Muscle of leg (tissue), 11 donors: Measurements from ENCODE around the gene TEN1. TPM values are rescaled to one million over a fixed set of nuclear protein-coding genes. Genes with fewer than 3 reads are reported as not detected.
"Not testable (repeated sequence)": the region's sequence is repeated elsewhere in the genome, so short reads cannot be mapped to it uniquely, and the experiment has no call there.

Experiments
- DNase-seq: peaks from one replicate; pipeline ENCODE4 v3.0.0; 2013
- H3K27ac ChIP-seq: one replicate; pipeline ENCODE4 v1.5.1; 2013; ENCODE audit warnings: mild to moderate bottlenecking, low read length, control low read depth
- H3K27me3 ChIP-seq: one replicate; pipeline ENCODE4 v1.6.1; 2013; ENCODE audit warnings: low read length; ENCODE audit not compliant: control insufficient read depth, insufficient read depth
- H3K36me3 ChIP-seq: one replicate; pipeline ENCODE4 v1.6.1; 2013; ENCODE audit warnings: low read length; ENCODE audit not compliant: control insufficient read depth, insufficient read depth
- H3K4me1 ChIP-seq: one replicate; pipeline ENCODE4 v1.6.1; 2013; ENCODE audit warnings: low read length; ENCODE audit not compliant: control insufficient read depth, insufficient read depth
- H3K4me3 ChIP-seq: one replicate; pipeline ENCODE4 v1.5.1; 2013; ENCODE audit warnings: low read length, control low read depth
- H3K9me3 ChIP-seq: replicated peaks from 2 replicates; pipeline ENCODE4 v1.6.1; 2013; ENCODE audit warnings: low read depth, low read length; ENCODE audit not compliant: control insufficient read depth
- WGBS: methylation state at CpG from one replicate; pipeline ENCODE4 v1.1.5; 2013; ENCODE audit warnings: missing lambda C conversion rate; ENCODE audit not compliant: insufficient coverage; 5-methylcytosine and 5-hydroxymethylcytosine counted together
- polyA plus RNA-seq, 8 donors: library from polyadenylated mRNA; unstranded; fragments of 120-200 nt; gene quantifications; one replicate each; pipeline versions ENCODE4 v1.2.1 to v1.2.3, GENCODE V29; 2013; ENCODE audit warnings: inconsistent platforms in 1 of 8, low replicate concordance in 1 of 8; ENCODE audit not compliant: insufficient read length in 8 of 8, insufficient read depth in 1 of 8
- total RNA-seq: library from RNA; stranded (reverse); fragments of 120-200 nt; gene quantifications from one replicate; pipeline ENCODE4 v1.2.4, GENCODE V29; 2013

TEN1 gene
- total and polyA plus RNA-seq, 9 donors = 8.8 to 19.5 (median 12.3) TPM

DNA sequence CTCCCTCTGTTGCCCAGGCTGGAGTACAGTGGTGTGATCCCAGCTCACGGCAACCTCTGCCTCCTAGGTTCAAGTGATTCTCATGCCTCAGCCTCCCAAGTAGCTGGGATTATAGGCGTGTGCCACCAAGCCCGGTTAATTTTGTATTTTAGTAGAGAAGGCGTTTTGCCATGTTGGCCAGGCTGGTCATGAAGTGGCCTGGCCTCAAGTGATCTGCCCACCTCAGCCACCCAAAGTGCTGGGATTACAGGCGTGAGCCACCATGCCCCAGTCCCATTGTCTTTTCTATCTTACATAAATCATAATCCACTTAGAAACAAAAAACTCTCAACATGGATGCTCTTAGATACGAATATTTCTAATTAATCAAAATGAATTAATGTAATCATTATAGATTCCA lies 3.9 kb upstream of the TEN1 start:
- not testable (repeated sequence) for H3K4me3 ChIP-seq, H3K4me1 ChIP-seq, H3K27me3 ChIP-seq, H3K9me3 ChIP-seq, DNase-seq, H3K27ac ChIP-seq
- WGBS = 94% methylated on average over 3 of the region's 6 CpGs
- H3K36me3 ChIP-seq = peaks cover 18% of the 10 kb centered on the region

DNA sequence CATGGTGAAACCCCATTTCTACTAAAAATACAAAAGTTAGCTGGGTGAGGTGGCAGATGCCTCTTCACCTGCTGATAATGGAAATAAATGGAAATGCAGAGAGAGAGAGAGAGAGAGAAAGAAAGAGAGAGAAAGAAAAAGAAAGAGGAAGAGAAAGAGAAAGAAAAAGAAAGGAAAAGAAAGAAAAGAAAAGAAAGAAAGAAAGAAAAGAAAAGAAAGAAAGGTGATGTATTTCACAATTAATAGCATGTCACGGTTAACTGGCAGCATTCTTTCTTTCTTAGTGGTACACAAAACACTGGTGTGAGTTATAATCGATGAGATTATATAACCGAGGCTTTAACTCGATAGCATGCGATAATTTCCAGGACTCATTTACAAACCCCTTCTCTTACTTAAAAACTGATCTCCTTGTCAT lies 3.3 kb upstream of the TEN1 start:
- Histone ChIP-seq H3K27ac (no peak overlapping the region), H3K36me3 (peaks cover 15% of the 10 kb centered on the region), H3K27me3 (no peaks in the 10 kb centered on the region), H3K4me3 (no peak overlapping the region), H3K4me1 (peaks cover 12% of the 10 kb centered on the region), H3K9me3 (no peaks in the 10 kb centered on the region)
- no peak for DNase-seq
- WGBS = no CpG with 5 or more reads among the region's 5 CpGs

DNA sequence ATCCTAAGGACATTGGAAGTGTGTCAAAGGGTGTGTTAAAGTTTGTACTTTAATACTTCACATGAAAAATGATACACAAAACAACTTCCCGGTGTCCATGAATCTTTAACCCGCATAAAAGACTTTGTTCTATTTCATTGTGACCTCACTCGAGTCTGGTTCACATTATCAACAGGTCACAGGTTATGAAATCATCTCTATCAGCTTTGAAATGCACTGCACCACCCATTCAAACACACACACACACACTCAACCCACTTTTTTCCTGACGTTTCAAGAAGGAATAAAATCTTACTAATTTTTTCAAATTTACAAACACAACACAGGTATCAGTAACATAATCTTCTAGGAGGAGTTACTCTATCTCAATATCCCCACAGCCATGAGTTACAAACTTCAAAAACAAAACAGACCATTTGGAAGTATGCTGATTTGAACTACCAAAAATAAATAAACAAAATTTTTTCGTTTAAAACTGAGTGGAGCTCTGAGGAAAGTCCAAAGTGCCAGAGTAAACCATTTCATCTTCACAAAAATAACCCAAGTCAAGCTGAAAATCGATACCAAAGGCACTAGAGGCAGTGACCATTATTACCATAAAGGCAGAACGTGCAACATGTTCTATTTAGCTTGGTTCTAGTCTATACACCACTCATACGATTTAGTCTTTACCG lies 2.7 kb upstream of the TEN1 start:
- peaks cover 12% of the 10 kb centered on the region for H3K4me1 ChIP-seq
- no peaks in the 10 kb centered on the region for H3K9me3 ChIP-seq
- DNase-seq = no peak
- H3K4me3 ChIP-seq = no peak overlapping the region
- no peak overlapping the region for H3K27ac ChIP-seq
- peaks cover 11% of the 10 kb centered on the region for H3K36me3 ChIP-seq
- H3K27me3 ChIP-seq = no peaks in the 10 kb centered on the region
- WGBS = 53% methylated on average over 4 of the region's 9 CpGs

DNA sequence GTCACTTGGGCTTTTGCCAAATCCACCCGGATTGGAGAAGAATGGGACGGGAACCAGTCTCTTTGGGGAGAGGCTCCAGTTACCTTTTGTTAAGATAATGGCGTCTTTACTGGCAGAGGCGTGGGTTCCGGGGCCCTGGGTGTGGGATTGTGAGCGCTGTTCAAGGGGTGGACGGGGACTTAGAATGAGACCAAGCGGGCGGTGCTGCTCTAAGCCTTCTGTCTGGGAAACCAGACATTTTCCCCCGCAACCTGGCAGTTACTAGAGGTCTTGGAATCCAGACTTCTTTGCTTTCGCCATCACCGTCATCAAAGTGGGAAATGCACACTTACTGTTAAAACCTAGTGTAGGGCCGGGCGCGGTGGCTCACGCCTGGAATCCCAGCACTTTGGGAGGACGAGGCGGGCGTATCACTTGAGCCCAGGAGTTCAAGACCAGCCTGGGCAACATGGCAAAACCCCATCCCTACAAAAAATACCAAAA lies 706 bp downstream of the TEN1 start:
- H3K27me3 ChIP-seq = no peaks in the 10 kb centered on the region
- H3K9me3 ChIP-seq = no peaks in the 10 kb centered on the region
- H3K36me3 ChIP-seq = peaks cover 6% of the 10 kb centered on the region
- 0% methylated on average over 8 of the region's 19 CpGs for WGBS
- peak overlapping the region; percentile 91 for H3K4me3 ChIP-seq
- peak overlapping the region; percentile 100 for H3K27ac ChIP-seq
- peaks cover 12% of the 10 kb centered on the region for H3K4me1 ChIP-seq
- DNase-seq = no peak

DNA sequence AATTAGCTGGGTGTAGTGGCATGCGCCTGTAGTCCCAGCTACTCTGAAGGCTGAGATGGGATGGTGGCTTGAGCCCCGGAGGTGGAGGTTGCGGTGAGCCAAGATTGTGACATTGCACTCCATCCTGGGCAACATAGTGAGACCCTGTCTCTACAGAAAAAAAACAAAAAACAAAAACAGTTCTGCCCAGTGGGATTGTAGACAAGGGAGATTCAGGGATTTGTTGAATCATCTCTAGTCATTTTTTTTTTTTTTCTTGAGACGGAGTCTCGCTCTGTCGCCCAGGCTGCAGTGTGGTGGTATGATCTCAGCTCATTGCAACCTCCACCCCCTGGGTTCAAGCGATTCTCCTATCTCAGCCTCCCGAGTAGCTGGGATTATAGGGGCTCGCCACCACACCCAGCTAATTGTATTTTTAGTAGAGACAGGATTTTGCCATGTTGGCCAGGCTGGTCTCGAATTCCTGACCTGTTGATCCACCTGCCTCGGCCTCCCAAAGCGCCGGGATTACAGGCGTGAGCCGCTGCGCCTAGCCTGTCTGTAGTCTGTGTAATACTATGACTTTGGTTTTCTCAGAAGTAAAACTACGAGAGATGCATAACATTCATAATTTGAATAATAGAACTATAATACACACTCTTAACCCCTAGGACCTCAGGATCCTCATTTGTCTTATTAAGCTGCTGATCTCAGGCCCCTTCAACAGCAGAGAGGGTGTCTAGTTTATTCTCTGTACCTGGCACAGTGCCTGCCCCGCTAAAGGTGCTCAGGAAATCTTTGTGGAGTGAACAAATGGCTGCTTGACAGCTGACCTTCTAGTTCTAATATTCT lies 1.4 kb downstream of the TEN1 start:
- Histone ChIP-seq H3K4me1 (peaks cover 12% of the 10 kb centered on the region), H3K36me3 (peaks cover 8% of the 10 kb centered on the region), H3K27ac (peak overlapping the region; percentile 100), H3K27me3 (no peaks in the 10 kb centered on the region), H3K4me3 (peak overlapping the region; percentile 91), H3K9me3 (no peaks in the 10 kb centered on the region)
- DNase-seq = peak; percentile 19
- 85% methylated on average over 4 of the region's 18 CpGs for WGBS

DNA sequence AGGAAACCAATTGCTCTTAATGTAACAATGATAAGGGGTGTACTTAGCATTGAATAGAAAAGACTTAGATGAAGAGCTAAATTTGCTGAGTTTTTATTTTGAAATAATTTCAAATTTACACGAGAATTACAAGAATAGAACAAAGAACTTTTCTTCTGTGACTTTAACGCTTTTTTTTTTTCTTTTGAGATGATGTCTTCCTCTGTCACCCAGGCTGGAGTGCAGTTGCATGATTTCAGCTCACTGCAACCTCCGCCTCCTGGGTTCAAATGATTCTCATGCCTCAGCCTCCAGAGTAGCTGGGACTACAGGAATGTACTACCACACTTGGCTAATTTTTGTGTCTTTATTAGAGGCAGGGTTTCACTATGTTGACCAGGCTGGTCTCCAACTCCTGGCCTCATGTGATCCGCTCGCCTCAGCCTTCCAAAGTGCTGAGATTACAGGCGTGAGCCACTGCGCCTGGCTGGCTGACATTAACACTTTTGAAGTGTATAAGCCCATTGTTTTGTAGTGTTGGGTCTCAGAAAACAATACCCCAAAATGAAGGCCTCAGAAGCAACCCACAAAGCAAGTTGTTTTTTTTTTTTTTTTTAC lies 2.1 kb downstream of the TEN1 start:
- DNase-seq = no peak
- WGBS = 100% methylated on average over 1 of the region's 7 CpGs
- H3K36me3 ChIP-seq = peaks cover 10% of the 10 kb centered on the region
- peaks cover 12% of the 10 kb centered on the region for H3K4me1 ChIP-seq
- no peak overlapping the region for H3K4me3 ChIP-seq
- peak overlapping the region; percentile 53 for H3K27ac ChIP-seq
- H3K27me3 ChIP-seq = no peaks in the 10 kb centered on the region
- H3K9me3 ChIP-seq = no peaks in the 10 kb centered on the region

DNA sequence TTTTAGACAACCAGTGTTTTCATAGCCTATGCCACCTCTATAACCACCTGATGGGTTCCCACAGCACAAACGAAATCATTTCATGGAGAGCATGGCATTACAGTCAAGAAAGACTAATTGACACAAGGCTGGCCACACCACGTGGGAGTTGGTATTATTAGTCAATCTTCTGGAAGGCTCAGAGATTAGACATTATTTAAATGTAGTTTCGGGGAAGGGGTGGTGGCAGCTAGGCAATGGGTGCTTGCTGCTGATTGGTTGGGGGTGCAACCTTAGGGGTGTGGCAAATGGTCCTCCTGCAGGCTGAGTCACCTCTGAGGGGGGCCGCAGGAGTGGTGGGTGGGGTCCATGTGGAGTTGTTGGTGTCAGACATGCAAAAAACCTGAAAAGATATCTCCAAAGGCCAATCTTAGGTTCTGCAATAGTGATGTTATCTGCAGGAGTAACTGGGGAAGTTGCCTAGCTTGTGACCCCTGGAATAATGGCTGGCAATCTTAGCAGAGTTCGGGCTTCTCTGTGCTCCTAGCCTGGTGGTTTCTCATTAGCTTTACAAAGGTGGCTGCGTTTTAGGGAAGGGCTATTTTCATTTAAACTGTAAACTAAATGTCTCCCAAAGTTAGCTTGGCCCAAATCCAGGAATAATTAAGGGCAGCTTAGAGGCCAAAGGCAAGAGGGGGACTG lies 4.6 kb downstream of the TEN1 start:
- Histone ChIP-seq H3K9me3 (no peaks in the 10 kb centered on the region), H3K27me3 (no peaks in the 10 kb centered on the region), H3K27ac (no peak overlapping the region), H3K36me3 (peaks cover 14% of the 10 kb centered on the region), H3K4me1 (peaks cover 7% of the 10 kb centered on the region), H3K4me3 (no peak overlapping the region)
- no peak for DNase-seq
- WGBS = 69% methylated on average over 2 of the region's 6 CpGs

DNA sequence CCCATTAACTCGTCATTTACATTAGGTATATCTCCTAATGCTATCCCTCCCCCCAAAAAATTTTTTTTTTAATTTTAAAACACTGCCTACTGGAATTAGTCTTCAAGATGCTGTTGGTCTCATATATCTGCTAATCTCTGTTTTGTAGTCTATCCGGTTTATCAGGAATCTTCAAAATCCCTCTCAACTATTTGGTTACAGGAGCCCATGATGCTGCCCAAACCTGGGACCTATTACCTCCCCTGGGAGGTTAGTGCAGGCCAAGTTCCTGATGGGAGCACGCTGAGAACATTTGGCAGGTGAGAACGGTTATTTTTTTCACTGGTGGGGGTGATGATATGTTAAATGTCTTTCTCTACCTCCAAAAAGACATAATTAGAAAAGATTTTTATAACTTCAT lies 6.9 kb downstream of the TEN1 start:
- DNase-seq = no peak
- H3K27me3 ChIP-seq = no peaks in the 10 kb centered on the region
- no peaks in the 10 kb centered on the region for H3K4me1 ChIP-seq
- no CpG with 5 or more reads among the region's 4 CpGs for WGBS
- peaks cover 14% of the 10 kb centered on the region for H3K36me3 ChIP-seq
- H3K4me3 ChIP-seq = no peak overlapping the region
- H3K27ac ChIP-seq = no peak overlapping the region
- no peaks in the 10 kb centered on the region for H3K9me3 ChIP-seq

DNA sequence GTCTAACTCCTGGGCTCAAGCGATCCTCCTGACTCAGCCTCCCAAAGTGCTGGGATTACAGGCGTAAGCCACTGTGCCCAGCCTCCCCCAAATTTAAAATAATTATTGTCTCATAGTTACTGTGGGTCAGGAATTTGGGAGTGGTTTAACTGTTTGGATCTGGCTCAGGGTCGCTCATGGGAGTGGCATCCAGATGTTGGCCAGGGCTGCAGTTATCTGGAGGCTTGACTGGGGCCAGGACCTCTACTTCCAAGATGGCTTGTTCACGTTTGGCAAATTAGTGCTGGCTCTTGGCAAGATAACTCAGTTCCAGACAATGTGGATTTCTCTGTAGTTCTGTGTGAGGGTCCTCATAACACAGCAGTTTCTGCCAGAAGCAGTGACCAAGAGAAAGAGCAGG lies 8.0 kb downstream of the TEN1 start:
- H3K27ac ChIP-seq = no peak overlapping the region
- no peaks in the 10 kb centered on the region for H3K4me1 ChIP-seq
- peaks cover 20% of the 10 kb centered on the region for H3K36me3 ChIP-seq
- WGBS = 65% methylated on average over 2 of the region's 4 CpGs
- H3K9me3 ChIP-seq = no peaks in the 10 kb centered on the region
- no peak overlapping the region for H3K4me3 ChIP-seq
- no peak for DNase-seq
- no peaks in the 10 kb centered on the region for H3K27me3 ChIP-seq

DNA sequence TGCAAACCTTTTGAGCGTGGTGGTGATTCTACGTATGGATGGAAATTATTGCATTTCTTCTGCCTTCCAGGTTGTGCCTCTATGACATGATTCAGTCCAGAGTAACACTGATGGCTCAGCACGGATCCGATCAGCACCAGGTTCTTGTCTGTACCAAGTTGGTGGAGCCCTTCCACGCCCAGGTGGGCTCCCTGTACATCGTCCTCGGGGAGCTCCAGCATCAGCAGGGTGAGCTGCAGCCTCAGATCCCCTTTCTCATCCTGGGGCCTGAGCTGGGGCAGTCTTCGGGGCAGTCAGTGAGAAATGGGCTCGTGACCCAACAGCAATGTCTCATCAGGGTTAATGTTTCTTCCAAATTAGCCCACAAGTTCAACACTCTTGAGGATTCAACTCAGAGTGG lies 12.4 kb downstream of the TEN1 start:
- H3K36me3 ChIP-seq = peaks cover 24% of the 10 kb centered on the region
- no peaks in the 10 kb centered on the region for H3K4me1 ChIP-seq
- no peaks in the 10 kb centered on the region for H3K27me3 ChIP-seq
- H3K9me3 ChIP-seq = no peaks in the 10 kb centered on the region
- no peak for DNase-seq
- H3K27ac ChIP-seq = no peak overlapping the region
- WGBS = 94% methylated on average over 8 of the region's 9 CpGs
- H3K4me3 ChIP-seq = no peak overlapping the region
